HepG2 (cell line): ENCODE data around the gene CXCR5. TPM values are rescaled to one million over a fixed set of nuclear protein-coding genes. Genes with fewer than 3 reads are reported as not detected.

Experiments
- AKAP8 ChIP-seq: sonication (generic); formaldehyde crosslinking; IDR thresholded peaks from 2 replicates; pipeline ENCODE4 v1.5.1; 2020; ENCODE audit warnings: mild to moderate bottlenecking, missing genetic modification reagents
- ARID2 ChIP-seq: sonication (generic); formaldehyde crosslinking; IDR thresholded peaks from 2 replicates; pipeline ENCODE4 v1.8.1; 2022; ENCODE audit warnings: mild to moderate bottlenecking, missing genetic modification reagents, borderline replicate concordance
- ATAD3A ChIP-seq: sonication (generic); formaldehyde crosslinking; IDR thresholded peaks from 2 replicates; pipeline ENCODE4 v1.4.0; 2020; ENCODE audit warnings: missing genetic modification reagents
- CHD4 ChIP-seq: fragments of 200-600 bp; sonication (generic); IDR thresholded peaks from 2 replicates; pipeline ENCODE4 v1.7.0; 2017; ENCODE audit warnings: mild to moderate bottlenecking, low read length, borderline replicate concordance
- GATA4 ChIP-seq: sonication (generic); IDR thresholded peaks from 2 replicates; pipeline ENCODE4 v1.6.1; 2016; ENCODE audit warnings: antibody characterized with exemption, low read depth, borderline replicate concordance
- HNRNPH1 ChIP-seq: fragments of 200-400 bp; formaldehyde crosslinking; optimal IDR thresholded peaks from 2 replicates; pipeline ENCODE3; 2017; ENCODE audit warnings: mild to moderate bottlenecking, low read depth, low read length
- KLF13 ChIP-seq: sonication (generic); formaldehyde crosslinking; IDR thresholded peaks from 2 replicates; pipeline ENCODE4 v1.4.0; 2020; ENCODE audit warnings: mild to moderate bottlenecking, missing genetic modification reagents
- MLLT10 ChIP-seq: sonication (generic); formaldehyde crosslinking; IDR thresholded peaks from 2 replicates; pipeline ENCODE4 v1.4.0; 2020; ENCODE audit warnings: missing genetic modification reagents
- RAD51 ChIP-seq: fragments of 450-650 bp; IDR thresholded peaks from 2 replicates; pipeline ENCODE4 v1.6.1; 2016; ENCODE audit warnings: borderline replicate concordance
- XRCC5 ChIP-seq: fragments of 200-400 bp; formaldehyde crosslinking; optimal IDR thresholded peaks from 2 replicates; pipeline ENCODE3; 2017; ENCODE audit warnings: mild to moderate bottlenecking, low read length
- ZBTB38 ChIP-seq: sonication (generic); formaldehyde crosslinking; IDR thresholded peaks from 2 replicates; pipeline ENCODE4 v1.5.1; 2020; ENCODE audit warnings: mild to moderate bottlenecking, missing genetic modification reagents
- ZC3H4 ChIP-seq: sonication (generic); formaldehyde crosslinking; IDR thresholded peaks from 2 replicates; pipeline ENCODE4 v1.4.0; 2020; ENCODE audit warnings: missing genetic modification reagents, borderline replicate concordance
- ZNF737 ChIP-seq: sonication (generic); formaldehyde crosslinking; IDR thresholded peaks from 2 replicates; pipeline ENCODE4 v1.5.0; 2020; ENCODE audit warnings: missing genetic modification reagents, mild to moderate bottlenecking, borderline replicate concordance
- polyA plus RNA-seq, 8 experiments: library from polyadenylated mRNA; depleted of rRNA in 3 of 8; stranded (reverse) in 7 of 8; unstranded in 1 of 8; fragments of >200 nt; fragmentation: Illumina TruSeq in 4 of 8; extraction: Trizol in 4 of 8; gene quantifications; 2 replicates each; pipeline versions ENCODE4 v1.2.1 to v1.2.3, GENCODE V29; 2011 to 2016; ENCODE audit warnings: low read depth in 4 of 8, missing spikeins in 1 of 8, mixed read lengths in 1 of 8; ENCODE audit not compliant: insufficient read depth in 1 of 8
- total RNA-seq, 5 experiments: library from RNA; depleted of rRNA; stranded (reverse); fragments of >200 nt; fragmentation: Illumina TruSeq; extraction: Trizol; gene quantifications; 2 replicates each; pipeline ENCODE4 v1.2.3, GENCODE V29; 2016; ENCODE audit warnings: low read depth in 1 of 5
- TF ChIP-seq, protein P1 (sequence below): sonication (generic); formaldehyde crosslinking; IDR thresholded peaks from 2 replicates; pipeline ENCODE4 v1.4.0; 2020; ENCODE audit warnings: mild to moderate bottlenecking, missing genetic modification reagents
- TF ChIP-seq, protein P2 (sequence below): sonication (generic); formaldehyde crosslinking; IDR thresholded peaks from 2 replicates; pipeline ENCODE4 v1.5.0; 2020; ENCODE audit warnings: mild to moderate bottlenecking, missing genetic modification reagents, borderline replicate concordance
- TF ChIP-seq, protein P3 (sequence below): sonication (generic); formaldehyde crosslinking; IDR thresholded peaks from 2 replicates; pipeline ENCODE4 v1.8.0; 2022; ENCODE audit warnings: mild to moderate bottlenecking, missing genetic modification reagents; ENCODE audit not compliant: insufficient replicate concordance
- TF ChIP-seq, protein P4 (sequence below): IDR thresholded peaks from 2 replicates; pipeline ENCODE4 v1.6.1; 2018; ENCODE audit warnings: missing genetic modification reagents, mild to moderate bottlenecking, missing compliant biosample characterization
- TF ChIP-seq, protein P5 (sequence below): sonication (generic); formaldehyde crosslinking; IDR thresholded peaks from 2 replicates; pipeline ENCODE4 v1.9.0; 2021; ENCODE audit warnings: missing genetic modification reagents, borderline replicate concordance

The CXCR5 gene
- total and polyA plus RNA-seq, 2 of the 13 experiments (the other 11 are each of a cell fraction or from before 2014, with no cell fraction given): not detected

DNA sequence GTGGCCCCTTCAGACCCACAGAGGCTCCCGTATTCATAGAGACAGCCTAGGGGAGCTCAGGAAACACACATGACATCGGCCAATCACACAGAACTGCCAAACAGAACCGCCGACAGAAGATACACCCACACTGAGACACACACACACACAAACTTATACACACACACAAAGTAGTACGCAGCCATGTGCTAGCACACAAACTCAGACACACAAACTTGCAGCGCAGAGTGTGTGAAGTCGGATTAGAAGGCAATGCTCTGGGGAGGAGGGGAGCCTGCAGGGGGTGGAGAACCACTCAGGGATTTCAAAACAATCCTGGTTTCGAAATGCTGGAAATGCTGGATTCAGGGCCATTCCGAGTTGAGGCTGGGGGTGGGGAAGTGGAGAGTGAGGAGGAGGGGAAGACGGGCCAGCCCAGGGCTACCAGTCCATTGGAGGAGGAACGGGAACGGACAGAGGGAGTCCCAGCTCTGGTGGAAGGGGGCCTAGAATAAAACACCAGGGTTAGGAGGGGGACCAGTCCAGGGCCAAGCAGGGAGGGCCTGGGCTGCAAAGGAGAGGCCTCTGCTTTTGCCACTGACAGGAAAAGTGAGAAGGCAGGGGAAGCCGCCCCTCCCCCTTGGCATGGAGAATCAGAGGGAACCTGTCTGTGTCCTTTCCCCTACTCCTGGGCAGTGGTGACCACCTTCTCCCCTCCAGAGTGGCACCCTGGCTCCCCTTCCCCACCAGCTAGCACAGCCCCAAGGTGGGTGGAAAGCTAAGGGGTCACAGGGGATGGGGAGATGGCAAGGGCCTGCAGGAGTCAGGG lies 37.6 kb downstream of the CXCR5 start (continued):
- TF ChIP-seq, protein P1, sequence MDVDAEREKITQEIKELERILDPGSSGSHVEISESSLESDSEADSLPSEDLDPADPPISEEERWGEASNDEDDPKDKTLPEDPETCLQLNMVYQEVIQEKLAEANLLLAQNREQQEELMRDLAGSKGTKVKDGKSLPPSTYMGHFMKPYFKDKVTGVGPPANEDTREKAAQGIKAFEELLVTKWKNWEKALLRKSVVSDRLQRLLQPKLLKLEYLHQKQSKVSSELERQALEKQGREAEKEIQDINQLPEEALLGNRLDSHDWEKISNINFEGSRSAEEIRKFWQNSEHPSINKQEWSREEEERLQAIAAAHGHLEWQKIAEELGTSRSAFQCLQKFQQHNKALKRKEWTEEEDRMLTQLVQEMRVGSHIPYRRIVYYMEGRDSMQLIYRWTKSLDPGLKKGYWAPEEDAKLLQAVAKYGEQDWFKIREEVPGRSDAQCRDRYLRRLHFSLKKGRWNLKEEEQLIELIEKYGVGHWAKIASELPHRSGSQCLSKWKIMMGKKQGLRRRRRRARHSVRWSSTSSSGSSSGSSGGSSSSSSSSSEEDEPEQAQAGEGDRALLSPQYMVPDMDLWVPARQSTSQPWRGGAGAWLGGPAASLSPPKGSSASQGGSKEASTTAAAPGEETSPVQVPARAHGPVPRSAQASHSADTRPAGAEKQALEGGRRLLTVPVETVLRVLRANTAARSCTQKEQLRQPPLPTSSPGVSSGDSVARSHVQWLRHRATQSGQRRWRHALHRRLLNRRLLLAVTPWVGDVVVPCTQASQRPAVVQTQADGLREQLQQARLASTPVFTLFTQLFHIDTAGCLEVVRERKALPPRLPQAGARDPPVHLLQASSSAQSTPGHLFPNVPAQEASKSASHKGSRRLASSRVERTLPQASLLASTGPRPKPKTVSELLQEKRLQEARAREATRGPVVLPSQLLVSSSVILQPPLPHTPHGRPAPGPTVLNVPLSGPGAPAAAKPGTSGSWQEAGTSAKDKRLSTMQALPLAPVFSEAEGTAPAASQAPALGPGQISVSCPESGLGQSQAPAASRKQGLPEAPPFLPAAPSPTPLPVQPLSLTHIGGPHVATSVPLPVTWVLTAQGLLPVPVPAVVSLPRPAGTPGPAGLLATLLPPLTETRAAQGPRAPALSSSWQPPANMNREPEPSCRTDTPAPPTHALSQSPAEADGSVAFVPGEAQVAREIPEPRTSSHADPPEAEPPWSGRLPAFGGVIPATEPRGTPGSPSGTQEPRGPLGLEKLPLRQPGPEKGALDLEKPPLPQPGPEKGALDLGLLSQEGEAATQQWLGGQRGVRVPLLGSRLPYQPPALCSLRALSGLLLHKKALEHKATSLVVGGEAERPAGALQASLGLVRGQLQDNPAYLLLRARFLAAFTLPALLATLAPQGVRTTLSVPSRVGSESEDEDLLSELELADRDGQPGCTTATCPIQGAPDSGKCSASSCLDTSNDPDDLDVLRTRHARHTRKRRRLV (CRISPR knock-in tag): no peak
- TF ChIP-seq CHD4 (no peak; the same call in 1 of the 2 replicates), GATA4 (no peak), RAD51 (no peak), ZBTB38 (CRISPR knock-in tag) (no peak), ATAD3A (CRISPR knock-in tag) (no peak), AKAP8 (CRISPR knock-in tag) (no peak), ZNF737 (CRISPR knock-in tag) (no peak), XRCC5 (no peak), KLF13 (CRISPR knock-in tag) (no peak), ARID2 (CRISPR knock-in tag) (no peak), MLLT10 (CRISPR knock-in tag) (no peak), HNRNPH1 (no peak), ZC3H4 (CRISPR knock-in tag) (0 out of 2 replicates have a peak, but pooled peaks have one; percentile 10)
- TF ChIP-seq, protein P2, sequence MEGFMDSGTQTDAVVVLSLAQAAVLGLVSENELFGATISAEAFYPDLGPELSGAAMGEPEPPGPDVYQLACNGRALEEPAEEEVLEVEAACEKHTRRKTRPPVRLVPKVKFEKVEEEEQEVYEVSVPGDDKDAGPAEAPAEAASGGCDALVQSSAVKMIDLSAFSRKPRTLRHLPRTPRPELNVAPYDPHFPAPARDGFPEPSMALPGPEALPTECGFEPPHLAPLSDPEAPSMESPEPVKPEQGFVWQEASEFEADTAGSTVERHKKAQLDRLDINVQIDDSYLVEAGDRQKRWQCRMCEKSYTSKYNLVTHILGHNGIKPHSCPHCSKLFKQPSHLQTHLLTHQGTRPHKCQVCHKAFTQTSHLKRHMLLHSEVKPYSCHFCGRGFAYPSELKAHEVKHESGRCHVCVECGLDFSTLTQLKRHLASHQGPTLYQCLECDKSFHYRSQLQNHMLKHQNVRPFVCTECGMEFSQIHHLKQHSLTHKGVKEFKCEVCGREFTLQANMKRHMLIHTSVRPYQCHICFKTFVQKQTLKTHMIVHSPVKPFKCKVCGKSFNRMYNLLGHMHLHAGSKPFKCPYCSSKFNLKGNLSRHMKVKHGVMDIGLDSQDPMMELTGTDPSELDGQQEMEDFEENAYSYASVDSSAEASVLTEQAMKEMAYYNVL (CRISPR knock-in tag): no peak; the same call in 1 of the 2 replicates
- TF ChIP-seq, protein P3, sequence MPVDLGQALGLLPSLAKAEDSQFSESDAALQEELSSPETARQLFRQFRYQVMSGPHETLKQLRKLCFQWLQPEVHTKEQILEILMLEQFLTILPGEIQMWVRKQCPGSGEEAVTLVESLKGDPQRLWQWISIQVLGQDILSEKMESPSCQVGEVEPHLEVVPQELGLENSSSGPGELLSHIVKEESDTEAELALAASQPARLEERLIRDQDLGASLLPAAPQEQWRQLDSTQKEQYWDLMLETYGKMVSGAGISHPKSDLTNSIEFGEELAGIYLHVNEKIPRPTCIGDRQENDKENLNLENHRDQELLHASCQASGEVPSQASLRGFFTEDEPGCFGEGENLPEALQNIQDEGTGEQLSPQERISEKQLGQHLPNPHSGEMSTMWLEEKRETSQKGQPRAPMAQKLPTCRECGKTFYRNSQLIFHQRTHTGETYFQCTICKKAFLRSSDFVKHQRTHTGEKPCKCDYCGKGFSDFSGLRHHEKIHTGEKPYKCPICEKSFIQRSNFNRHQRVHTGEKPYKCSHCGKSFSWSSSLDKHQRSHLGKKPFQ (CRISPR knock-in tag): no peak
- TF ChIP-seq, protein P4, sequence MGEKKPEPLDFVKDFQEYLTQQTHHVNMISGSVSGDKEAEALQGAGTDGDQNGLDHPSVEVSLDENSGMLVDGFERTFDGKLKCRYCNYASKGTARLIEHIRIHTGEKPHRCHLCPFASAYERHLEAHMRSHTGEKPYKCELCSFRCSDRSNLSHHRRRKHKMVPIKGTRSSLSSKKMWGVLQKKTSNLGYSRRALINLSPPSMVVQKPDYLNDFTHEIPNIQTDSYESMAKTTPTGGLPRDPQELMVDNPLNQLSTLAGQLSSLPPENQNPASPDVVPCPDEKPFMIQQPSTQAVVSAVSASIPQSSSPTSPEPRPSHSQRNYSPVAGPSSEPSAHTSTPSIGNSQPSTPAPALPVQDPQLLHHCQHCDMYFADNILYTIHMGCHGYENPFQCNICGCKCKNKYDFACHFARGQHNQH (CRISPR knock-in tag): peak; percentile 62; the same call in 1 of the 2 replicates
- TF ChIP-seq, protein P5, sequence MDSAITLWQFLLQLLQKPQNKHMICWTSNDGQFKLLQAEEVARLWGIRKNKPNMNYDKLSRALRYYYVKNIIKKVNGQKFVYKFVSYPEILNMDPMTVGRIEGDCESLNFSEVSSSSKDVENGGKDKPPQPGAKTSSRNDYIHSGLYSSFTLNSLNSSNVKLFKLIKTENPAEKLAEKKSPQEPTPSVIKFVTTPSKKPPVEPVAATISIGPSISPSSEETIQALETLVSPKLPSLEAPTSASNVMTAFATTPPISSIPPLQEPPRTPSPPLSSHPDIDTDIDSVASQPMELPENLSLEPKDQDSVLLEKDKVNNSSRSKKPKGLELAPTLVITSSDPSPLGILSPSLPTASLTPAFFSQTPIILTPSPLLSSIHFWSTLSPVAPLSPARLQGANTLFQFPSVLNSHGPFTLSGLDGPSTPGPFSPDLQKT: no peak
